Esophagus muscularis mucosa (tissue), 4 donors: Measurements from ENCODE around the gene PAQR5. TPM values are rescaled to one million over a fixed set of nuclear protein-coding genes. Genes with fewer than 3 reads are reported as not detected.

Experiments
- DNase-seq: peaks from one replicate; pipeline ENCODE4 v3.0.0-alpha.2; 2017; ENCODE audit errors: extremely low spot score
- H3K27ac ChIP-seq, 4 donors: fragments of 200-600 bp; sonication (generic); replicated peaks in 1 of 4; 1 replicate in 3 of 4; 2 replicates in 1 of 4; pipeline ENCODE4 v1.5.1; 2016 to 2019; ENCODE audit warnings: mild to moderate bottlenecking in 1 of 4
- H3K27me3 ChIP-seq, 4 donors: fragments of 200-600 bp; sonication (generic); one replicate each; pipeline versions ENCODE4 v1.5.1 to v1.6.0; 2016 to 2019
- H3K36me3 ChIP-seq, 4 donors: fragments of 200-600 bp; sonication (generic); one replicate each; pipeline ENCODE4 v1.5.1; 2016 to 2019
- H3K4me1 ChIP-seq, 4 donors: fragments of 200-600 bp; sonication (generic); one replicate each; pipeline ENCODE4 v1.5.1; 2016 to 2019
- H3K4me3 ChIP-seq, 4 donors: fragments of 200-600 bp; sonication (generic); 1 replicate in 2 of 4; 2 replicates in 2 of 4; pipeline ENCODE4 v1.5.1; 2016 to 2019; ENCODE audit warnings: mild to moderate bottlenecking in 4 of 4, moderate library complexity in 1 of 4
- H3K9me3 ChIP-seq, 4 donors: fragments of 200-600 bp; sonication (generic); 1 replicate in 3 of 4; 2 replicates in 1 of 4; pipeline ENCODE4 v1.5.1; 2016 to 2019
- CTCF ChIP-seq, 3 experiments: fragments of 200-600 bp in 2 of 3; fragments of 450-650 bp in 1 of 3; sonication (generic) in 2 of 3; IDR thresholded peaks; one replicate each; pipeline ENCODE4 v1.5.1; 2017 to 2019; ENCODE audit warnings: antibody characterized with exemption in 3 of 3, mild to moderate bottlenecking in 2 of 3, moderate library complexity in 1 of 3
- EP300 ChIP-seq: sonication (generic); formaldehyde crosslinking; IDR thresholded peaks from one replicate; pipeline ENCODE4 v1.6.1; 2017; ENCODE audit warnings: antibody characterized with exemption
- POLR2A ChIP-seq: fragments of 450-650 bp; IDR thresholded peaks from one replicate; pipeline ENCODE4 v1.6.1; 2017; ENCODE audit warnings: antibody characterized with exemption, moderate library complexity, mild to moderate bottlenecking, low read depth
- POLR2AphosphoS5 ChIP-seq, 2 donors: sonication (generic); formaldehyde crosslinking; IDR thresholded peaks; one replicate each; pipeline ENCODE4 v1.6.1; 2017; ENCODE audit warnings: antibody characterized with exemption in 2 of 2
- WGBS: methylation state at CpG from one replicate; pipeline ENCODE4 v1.1.5; 2018; 5-methylcytosine and 5-hydroxymethylcytosine counted together
- intact Hi-C: fragments of 100-400 bp; cut with DNase I; formaldehyde crosslinking; loops from one replicate; pipeline ENCODE4 v1.15.1; 2023
- total RNA-seq, 4 donors: library from RNA; depleted of rRNA; stranded (reverse); fragments of >200 nt; gene quantifications; one replicate each; pipeline versions ENCODE4 v1.1.0 to v1.2.1, GENCODE V29; 2016

The PAQR5 gene
- total RNA-seq, 4 donors from 2014 or later, result 0.32 to 3.0 (median 1.5) TPM

DNA sequence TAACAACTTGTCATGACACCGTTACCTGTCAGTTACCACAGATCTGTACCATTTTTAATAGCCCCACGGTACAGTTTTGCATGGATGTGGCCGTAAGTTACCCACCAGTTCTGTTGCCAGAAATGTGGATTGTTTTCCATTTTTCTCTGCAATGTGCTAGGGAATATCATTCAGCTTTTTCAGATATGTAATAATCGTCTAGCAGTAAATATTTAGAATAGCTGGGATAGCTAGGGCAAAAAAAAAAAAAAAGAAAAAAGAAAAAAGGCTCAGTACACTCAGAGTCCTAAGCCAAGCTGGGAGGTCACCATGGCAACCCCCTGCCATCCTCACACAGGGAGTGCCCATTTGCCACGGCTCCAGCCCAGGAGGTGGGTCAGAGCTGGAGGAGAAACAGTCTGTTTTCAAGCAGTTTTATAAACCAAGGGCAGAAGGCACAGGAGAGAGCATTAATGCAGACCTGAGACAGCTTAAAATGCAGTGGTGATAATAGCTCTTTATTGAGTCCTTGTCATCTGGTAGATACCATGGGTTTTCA, 25.2 kb downstream of the PAQR5 start:
- no peaks in the 10 kb centered on the region for H3K9me3 ChIP-seq
- WGBS, result 41% methylated on average over 5 of the region's 5 CpGs
- H3K36me3 ChIP-seq, result no peaks in the 10 kb centered on the region
- no peak overlapping the region for H3K27ac ChIP-seq
- TF ChIP-seq POLR2AphosphoS5 (IDR thresholded peaks at IDR 0.05) (no peak), CTCF (IDR thresholded peaks at IDR 0.05) (no peak), POLR2A (no peak), EP300 (no peak)
- peaks cover 0 to 12% (median 7%) of the 10 kb centered on the region in 4 donors for H3K4me1 ChIP-seq
- H3K27me3 ChIP-seq, result no peaks in the 10 kb centered on the region
- no peak overlapping the region for H3K4me3 ChIP-seq
- no peak for DNase-seq
- intact Hi-C loops, result no loop called here

DNA sequence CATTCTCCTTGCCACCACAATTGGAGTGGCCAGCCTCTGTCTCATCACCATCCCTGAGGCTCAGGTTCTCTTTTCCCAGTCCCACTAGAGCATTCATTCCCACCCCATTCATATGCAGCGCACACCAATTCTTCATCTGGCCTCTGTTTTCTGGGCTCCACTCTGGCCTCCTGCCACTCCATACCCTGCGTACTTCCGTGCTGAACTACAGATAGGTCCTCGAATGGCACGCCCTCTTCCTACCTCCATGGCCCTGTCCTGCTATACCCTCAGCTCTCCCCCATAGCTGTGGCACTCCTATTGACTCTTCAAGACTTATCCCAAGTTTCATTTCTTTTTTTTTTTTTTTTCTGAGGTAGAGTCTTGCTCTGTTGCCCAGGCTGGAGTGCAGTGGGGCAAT, 25.9 kb downstream of the PAQR5 start:
- 96% methylated on average over 5 of the region's 5 CpGs for WGBS
- Histone ChIP-seq H3K27ac (no peak overlapping the region), H3K27me3 (no peaks in the 10 kb centered on the region), H3K4me1 (peaks cover 0 to 12% (median 7%) of the 10 kb centered on the region in 4 donors), H3K9me3 (no peaks in the 10 kb centered on the region), H3K4me3 (no peak overlapping the region), H3K36me3 (no peaks in the 10 kb centered on the region)
- no peak for DNase-seq
- TF ChIP-seq EP300 (no peak), POLR2A (no peak), CTCF (IDR thresholded peaks at IDR 0.05) (no peak), POLR2AphosphoS5 (IDR thresholded peaks at IDR 0.05) (no peak)
- intact Hi-C loops, result no loop called here

DNA sequence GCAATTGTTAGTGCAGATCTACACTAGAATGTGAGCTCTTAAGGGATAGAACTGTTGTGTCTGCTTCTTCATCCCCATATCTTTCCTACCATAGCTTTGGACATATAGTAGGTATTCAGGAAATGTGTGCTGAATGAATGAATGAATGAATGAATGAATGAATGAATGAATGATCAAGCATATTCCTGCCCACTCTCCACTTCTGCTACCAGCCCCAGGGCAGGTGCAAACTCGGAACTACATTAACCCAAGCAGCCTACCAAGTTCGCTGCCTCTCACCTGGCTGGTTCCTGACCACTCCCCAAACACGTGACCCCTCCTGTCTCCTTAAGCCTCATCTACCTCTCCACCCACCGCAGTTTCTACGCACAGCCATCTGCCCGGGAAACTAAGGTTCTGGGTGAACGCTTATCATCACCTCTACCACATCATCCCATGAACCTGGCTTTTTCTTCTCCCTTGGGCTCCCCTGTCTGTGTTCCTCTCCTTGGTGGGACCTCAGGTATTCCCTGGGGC, 26.8 kb downstream of the PAQR5 start:
- H3K27ac ChIP-seq, result no peak overlapping the region
- TF ChIP-seq POLR2AphosphoS5 (IDR thresholded peaks at IDR 0.05), result no peak
- no peak for TF ChIP-seq EP300
- no peak for TF ChIP-seq CTCF (IDR thresholded peaks at IDR 0.05)
- TF ChIP-seq POLR2A, result no peak
- no peak for DNase-seq
- H3K27me3 ChIP-seq, result no peaks in the 10 kb centered on the region
- intact Hi-C loops, result no loop called here
- H3K36me3 ChIP-seq, result no peaks in the 10 kb centered on the region
- H3K4me1 ChIP-seq, result peaks cover 0 to 12% (median 7%) of the 10 kb centered on the region in 4 donors
- no peaks in the 10 kb centered on the region for H3K9me3 ChIP-seq
- WGBS, result 86% methylated on average over 7 of the region's 7 CpGs
- no peak overlapping the region for H3K4me3 ChIP-seq

GRCh38 chr15:69328080-69328479, 29.4 kb downstream of the PAQR5 start:
- TF ChIP-seq POLR2AphosphoS5 (IDR thresholded peaks at IDR 0.05) (no peak), EP300 (no peak), CTCF (IDR thresholded peaks at IDR 0.05) (no peak), POLR2A (no peak)
- H3K27ac ChIP-seq, result no peak overlapping the region
- H3K4me1 ChIP-seq, result peaks cover 0 to 12% (median 7%) of the 10 kb centered on the region in 4 donors
- no peak for DNase-seq
- intact Hi-C loops, result no loop called here
- H3K27me3 ChIP-seq, result no peaks in the 10 kb centered on the region
- no peaks in the 10 kb centered on the region for H3K9me3 ChIP-seq
- H3K36me3 ChIP-seq, result no peaks in the 10 kb centered on the region
- WGBS, result 88% methylated on average over 1 of the region's 1 CpG
- H3K4me3 ChIP-seq, result no peak overlapping the region

DNA sequence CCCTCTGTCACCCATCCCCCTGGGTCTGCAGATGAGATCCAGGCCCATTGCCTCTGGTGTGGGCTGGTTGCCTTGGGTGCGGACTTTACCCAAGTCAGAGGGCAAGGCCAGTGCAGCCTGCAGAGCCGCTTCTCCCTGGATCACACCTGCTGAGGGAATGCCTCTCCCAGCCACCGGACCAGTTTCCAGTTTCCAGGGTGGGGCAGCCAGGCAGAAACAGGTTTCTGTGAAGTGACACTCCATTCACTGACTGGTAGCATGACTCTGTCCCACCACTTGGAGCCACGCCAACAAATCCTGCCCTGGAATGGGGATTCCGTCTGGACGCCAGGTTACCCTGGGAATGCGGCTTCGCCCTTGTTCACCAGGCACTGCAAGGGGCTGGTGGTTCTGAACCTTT, 30.0 kb downstream of the PAQR5 start:
- Histone ChIP-seq H3K4me3 (no peak overlapping the region), H3K4me1 (peaks cover 0 to 7% (median 6%) of the 10 kb centered on the region in 4 donors), H3K27me3 (no peaks in the 10 kb centered on the region), H3K27ac (no peak overlapping the region), H3K36me3 (no peaks in the 10 kb centered on the region), H3K9me3 (no peaks in the 10 kb centered on the region)
- TF ChIP-seq EP300 (no peak), POLR2AphosphoS5 (IDR thresholded peaks at IDR 0.05) (no peak)
- intact Hi-C loops, result no loop called here
- WGBS, result 92% methylated on average over 6 of the region's 8 CpGs
- DNase-seq, result no peak
